CD4-positive, alpha-beta memory T cell (primary cell): ENCODE measurements around the gene SULT1B1. TPM values are rescaled to one million over a fixed set of nuclear protein-coding genes. Genes with fewer than 3 reads are reported as not detected.

Experiments used
- CTCF ChIA-PET: fragments of 350-600 bp; sonication (Branson Sonifier 250); formaldehyde crosslinking; loops from one replicate; lab custom pipeline; 2021; ENCODE audit warnings: inconsistent platforms; ENCODE audit not compliant: partially characterized antibody; lab: Charles Lee
- POLR2A ChIA-PET: fragments of 350-600 bp; sonication (Branson Sonifier 250); formaldehyde crosslinking; loops from one replicate; lab custom pipeline; 2021; ENCODE audit not compliant: partially characterized antibody; lab: Charles Lee
- DNase-seq, 5 donors: peaks; one replicate each; pipeline versions ENCODE4 v3.0.0 to v3.0.0-alpha.2; 2020 to 2022; ENCODE audit warnings: mixed read lengths in 1 of 5
- H3K27ac ChIP-seq: one replicate; pipeline ENCODE4 v1.7.0; 2013; ENCODE audit warnings: low read depth, low read length
- H3K27me3 ChIP-seq: 2 replicates; pipeline ENCODE4 v1.7.0; 2013; ENCODE audit warnings: mild to moderate bottlenecking, low read length, moderate library complexity; ENCODE audit not compliant: insufficient read depth
- H3K36me3 ChIP-seq: 2 replicates; pipeline ENCODE4 v1.7.0; 2013; ENCODE audit warnings: mild to moderate bottlenecking, low read length, moderate library complexity; ENCODE audit not compliant: insufficient read depth
- H3K4me1 ChIP-seq: 2 replicates; pipeline ENCODE4 v1.7.0; 2013; ENCODE audit warnings: mild to moderate bottlenecking, low read length, moderate library complexity; ENCODE audit not compliant: insufficient read depth
- H3K4me3 ChIP-seq, 2 donors: one replicate each; pipeline ENCODE4 v1.7.0; 2013; ENCODE audit warnings: low read length in 2 of 2, mild to moderate bottlenecking in 1 of 2
- H3K9me3 ChIP-seq, 2 donors: one replicate each; pipeline ENCODE4 v1.7.0; 2013; ENCODE audit warnings: low read length in 2 of 2, control low read depth in 1 of 2; ENCODE audit not compliant: control insufficient read depth in 1 of 2
- H3K27ac Mint-ChIP-seq, 7 donors: one replicate each; pipeline ENCODE4 v1.8.0; 2020 to 2021; ENCODE audit warnings: mixed read lengths in 7 of 7, mild to moderate bottlenecking in 6 of 7, inconsistent platforms in 3 of 7, moderate library complexity in 3 of 7
- H3K27me3 Mint-ChIP-seq, 2 donors: one replicate each; pipeline ENCODE4 v1.8.0; 2020 to 2021; ENCODE audit warnings: mixed read lengths in 2 of 2
- H3K36me3 Mint-ChIP-seq, 2 donors: one replicate each; pipeline ENCODE4 v1.8.0; 2020 to 2021; ENCODE audit warnings: mixed read lengths in 2 of 2, inconsistent platforms in 1 of 2, mild to moderate bottlenecking in 1 of 2
- H3K4me1 Mint-ChIP-seq, 4 donors: one replicate each; pipeline ENCODE4 v1.8.0; 2020 to 2021; ENCODE audit warnings: mixed read lengths in 4 of 4, mild to moderate bottlenecking in 1 of 4
- H3K4me3 Mint-ChIP-seq, 8 donors: one replicate each; pipeline ENCODE4 v1.8.0; 2020 to 2021; ENCODE audit warnings: mixed read lengths in 8 of 8, mild to moderate bottlenecking in 7 of 8, moderate library complexity in 6 of 8, inconsistent platforms in 3 of 8
- H3K9me3 Mint-ChIP-seq, 8 donors: one replicate each; pipeline ENCODE4 v1.8.0; 2020 to 2021; ENCODE audit warnings: mixed read lengths in 8 of 8, mild to moderate bottlenecking in 5 of 8, inconsistent platforms in 3 of 8, moderate library complexity in 1 of 8
- intact Hi-C: fragments of 100-400 bp; cut with micrococcal nuclease; formaldehyde crosslinking; loops from one replicate; pipeline ENCODE4 v1.15.1; 2023
- polyA plus RNA-seq, 2 donors: library from polyadenylated mRNA; unstranded; fragments of 300-500 nt; fragmentation: Illumina TruSeq; gene quantifications; one replicate each; pipeline ENCODE4 v1.2.3, GENCODE V29; 2021
- total RNA-seq, 2 experiments: library from RNA; stranded (reverse); gene quantifications; one replicate each; pipeline ENCODE4 v1.2.3, GENCODE V29; 2021

Gene SULT1B1
- total and polyA plus RNA-seq, 4 experiments from 2014 or later, result 4.2 to 7.6 (median 5.2) TPM

DNA sequence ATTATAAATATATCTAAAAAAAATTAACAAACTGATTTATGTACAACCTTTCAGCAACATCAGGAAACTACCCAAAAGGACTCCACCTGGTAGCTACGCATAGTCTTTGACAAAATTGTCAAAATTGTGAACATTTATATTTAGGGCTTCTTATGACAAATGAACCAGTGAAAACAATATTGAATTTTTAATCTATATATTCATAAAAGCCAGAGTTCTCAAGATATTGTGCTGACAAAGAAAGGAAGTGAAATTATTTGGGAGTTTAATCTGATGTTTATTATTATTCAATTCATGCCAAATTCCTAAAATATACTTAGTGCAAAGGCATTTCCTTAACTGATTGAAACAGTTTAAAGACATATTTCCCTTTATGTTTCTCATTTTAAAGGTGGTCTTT, 5.3 kb upstream of the SULT1B1 start:
- Histone ChIP-seq H3K4me1 (peaks cover 19% of the 10 kb centered on the region), H3K27ac (no peak overlapping the region), H3K4me3 (no peak overlapping the region), H3K9me3 (no peaks in the 10 kb centered on the region), H3K36me3 (no peaks in the 10 kb centered on the region), H3K27me3 (no peaks in the 10 kb centered on the region)
- ChIA-PET POLR2A (no interaction called here), CTCF (interaction anchor here (5.0 kb wide), 1 partner anchor 57 kb away, joined by 18 read pairs; no protein-coding TSS in a partner anchor)
- Mint-ChIP-seq H3K4me1 (peaks cover 11 to 27% (median 12%) of the 10 kb centered on the region in 4 donors), H3K27me3 (no peaks in the 10 kb centered on the region), H3K36me3 (no peaks in the 10 kb centered on the region), H3K27ac (no peak overlapping the region), H3K4me3 (no peak overlapping the region), H3K9me3 (peaks cover 0 to 2% (median 0%) of the 10 kb centered on the region in 8 donors)
- no peak for DNase-seq
- intact Hi-C loops, result no loop called here

DNA sequence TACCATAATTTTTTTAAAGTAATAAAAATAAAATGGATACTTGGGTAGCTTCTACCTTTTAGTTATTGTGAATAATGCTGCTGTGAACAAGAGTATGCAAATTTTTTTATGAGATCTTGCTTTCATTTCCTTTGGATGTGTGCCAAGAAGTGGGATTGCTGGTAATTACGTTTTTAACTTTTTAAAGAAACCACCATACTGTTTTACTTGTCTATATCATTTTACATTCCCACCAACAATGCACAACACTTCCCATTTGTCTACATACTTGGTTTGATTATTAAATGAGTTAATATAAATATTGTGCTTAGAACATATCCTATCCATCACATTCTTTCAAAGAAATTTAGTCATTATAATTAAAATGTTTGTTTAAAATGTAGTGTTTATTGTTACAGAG, 3.9 kb upstream of the SULT1B1 start:
- Histone ChIP-seq H3K4me1 (peaks cover 30% of the 10 kb centered on the region), H3K27ac (no peak overlapping the region), H3K4me3 (no peak overlapping the region), H3K36me3 (no peaks in the 10 kb centered on the region), H3K27me3 (no peaks in the 10 kb centered on the region), H3K9me3 (no peaks in the 10 kb centered on the region)
- no peaks in the 10 kb centered on the region for H3K36me3 Mint-ChIP-seq
- H3K27ac Mint-ChIP-seq, result no peak overlapping the region
- CTCF ChIA-PET, result interaction anchor here (1.5 to 1.8 kb wide), 2 partner anchors 12 to 59 kb away, joined by 4 to 6 read pairs; no protein-coding TSS in a partner anchor
- H3K9me3 Mint-ChIP-seq, result peaks cover 0 to 4% (median 0%) of the 10 kb centered on the region in 8 donors
- peaks cover 14 to 33% (median 20%) of the 10 kb centered on the region in 4 donors for H3K4me1 Mint-ChIP-seq
- H3K4me3 Mint-ChIP-seq, result peak overlapping the region in 2 of 8 donors; percentile 35 to 48
- DNase-seq, result peak in 4 of 5 donors; percentile 21 to 36 (median 26)
- no peaks in the 10 kb centered on the region for H3K27me3 Mint-ChIP-seq
- POLR2A ChIA-PET, result no interaction called here
- intact Hi-C loops, result no loop called here

GRCh38 chr4:69763233-69763632, 2.8 kb upstream of the SULT1B1 start:
- peak overlapping the region in 6 of 7 donors; percentile 17 to 79 (median 62) for H3K27ac Mint-ChIP-seq
- H3K9me3 ChIP-seq, result no peaks in the 10 kb centered on the region

GRCh38 chr4:69759189-69759604, 1.2 kb downstream of the SULT1B1 start:
- Mint-ChIP-seq H3K36me3 (no peaks in the 10 kb centered on the region), H3K4me1 (peaks cover 21 to 46% (median 32%) of the 10 kb centered on the region in 4 donors), H3K27me3 (no peaks in the 10 kb centered on the region), H3K4me3 (peak overlapping the region; percentile 68 to 91 (median 80)), H3K27ac (peak overlapping the region in 3 of 7 donors; percentile 19 to 49 (median 43)), H3K9me3 (peaks cover 0 to 4% (median 0%) of the 10 kb centered on the region in 8 donors)
- H3K4me3 ChIP-seq, result no peak overlapping the region
- CTCF ChIA-PET, result interaction anchor here (3.0 kb wide), 1 partner anchor 64 kb away, joined by 22 read pairs; no protein-coding TSS in a partner anchor
- no peaks in the 10 kb centered on the region for H3K27me3 ChIP-seq
- peaks cover 44% of the 10 kb centered on the region for H3K4me1 ChIP-seq
- no peak overlapping the region for H3K27ac ChIP-seq
- intact Hi-C loops, result no loop called here
- DNase-seq, result no peak
- no peaks in the 10 kb centered on the region for H3K9me3 ChIP-seq
- no peaks in the 10 kb centered on the region for H3K36me3 ChIP-seq
- POLR2A ChIA-PET, result no interaction called here

More at GRCh38 chr4:69763233-69763632, 2.8 kb upstream of the SULT1B1 start:
- Mint-ChIP-seq H3K4me3 (peak overlapping the region in 4 of 8 donors; percentile 7 to 65 (median 20)), H3K4me1 (peaks cover 18 to 36% (median 24%) of the 10 kb centered on the region in 4 donors), H3K27me3 (no peaks in the 10 kb centered on the region), H3K36me3 (no peaks in the 10 kb centered on the region), H3K9me3 (peaks cover 0 to 4% (median 0%) of the 10 kb centered on the region in 8 donors)
- no peak for DNase-seq
- intact Hi-C loops, result no loop called here
- ChIA-PET CTCF (interaction anchor here (1.5 to 1.8 kb wide), 2 partner anchors 11 to 60 kb away, joined by 4 to 6 read pairs; no protein-coding TSS in a partner anchor), POLR2A (no interaction called here)
- Histone ChIP-seq H3K4me1 (peaks cover 37% of the 10 kb centered on the region), H3K27ac (no peak overlapping the region), H3K4me3 (no peak overlapping the region), H3K36me3 (no peaks in the 10 kb centered on the region), H3K27me3 (no peaks in the 10 kb centered on the region)

GRCh38 chr4:69757464-69757863, 3.0 kb downstream of the SULT1B1 start:
- POLR2A ChIA-PET, result no interaction called here
- H3K4me3 Mint-ChIP-seq, result peak overlapping the region in 2 of 8 donors; percentile 27 to 40

DNA sequence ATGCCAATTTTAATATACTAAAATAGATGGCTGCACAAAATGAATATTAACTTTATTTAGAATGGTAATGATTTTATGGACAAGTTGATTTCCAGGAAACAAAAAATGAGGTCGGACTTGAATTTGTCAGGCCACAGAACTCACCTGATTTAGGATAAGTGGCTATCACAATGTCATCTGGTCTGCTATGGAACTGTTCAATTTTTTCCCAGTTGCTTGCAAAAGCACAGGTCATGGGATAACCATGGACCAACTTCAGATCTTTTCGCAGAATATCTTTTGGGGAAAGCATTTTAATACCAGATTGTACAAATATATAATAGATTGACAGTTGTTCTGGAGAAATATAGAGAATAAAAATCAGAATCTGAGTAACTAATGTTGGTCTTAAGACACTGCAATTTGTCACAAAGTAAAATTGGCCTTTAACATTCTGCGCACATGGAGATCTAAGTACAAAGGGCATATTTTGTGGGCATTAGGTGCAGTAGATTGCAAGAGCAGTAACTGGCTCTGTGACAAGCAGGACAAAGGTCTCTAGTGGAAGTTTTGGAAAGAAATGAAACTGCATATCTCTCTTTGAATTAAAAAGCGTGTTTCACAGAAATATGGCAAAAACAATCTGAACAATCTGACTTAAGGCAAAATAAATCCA, 5.4 kb downstream of the SULT1B1 start:
- H3K4me1 Mint-ChIP-seq, result peaks cover 12 to 24% (median 20%) of the 10 kb centered on the region in 4 donors
- intact Hi-C loops, result no loop called here
- POLR2A ChIA-PET, result no interaction called here

More at GRCh38 chr4:69757464-69757863, 3.0 kb downstream of the SULT1B1 start:
- Histone ChIP-seq H3K36me3 (no peaks in the 10 kb centered on the region), H3K27ac (no peak overlapping the region), H3K4me3 (no peak overlapping the region), H3K27me3 (no peaks in the 10 kb centered on the region), H3K4me1 (peaks cover 36% of the 10 kb centered on the region), H3K9me3 (no peaks in the 10 kb centered on the region)
- Mint-ChIP-seq H3K4me1 (peaks cover 17 to 36% (median 26%) of the 10 kb centered on the region in 4 donors), H3K9me3 (peaks cover 0 to 8% (median 0%) of the 10 kb centered on the region in 8 donors), H3K36me3 (peaks cover 0 to 11% of the 10 kb centered on the region in 2 donors), H3K27me3 (no peaks in the 10 kb centered on the region), H3K27ac (peak overlapping the region in 1 of 7 donors; percentile 14)
- intact Hi-C loops, result no loop called here
- no peak for DNase-seq
- CTCF ChIA-PET, result no interaction called here

DNA sequence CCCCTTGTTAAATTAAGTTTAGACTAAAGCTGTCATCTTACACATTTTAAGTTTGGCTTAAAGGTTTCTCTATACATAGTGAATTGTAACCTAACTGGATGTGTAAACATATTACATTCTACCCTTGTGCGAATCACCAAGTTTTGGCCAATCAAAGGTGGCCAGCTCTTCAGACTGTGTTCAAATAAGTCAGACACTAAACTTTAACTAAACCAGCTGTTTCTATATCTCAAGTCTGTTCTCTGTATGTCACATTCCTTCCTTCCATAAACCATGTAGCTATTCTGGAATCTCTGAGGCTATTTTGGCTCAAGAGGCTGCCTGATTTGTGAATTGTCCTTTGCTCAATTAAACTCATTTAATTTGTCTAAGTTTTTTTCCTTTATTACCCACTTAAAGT, 6.7 kb downstream of the SULT1B1 start:
- H3K4me1 Mint-ChIP-seq, result peaks cover 6 to 18% (median 13%) of the 10 kb centered on the region in 4 donors
- CTCF ChIA-PET, result no interaction called here
- H3K36me3 Mint-ChIP-seq, result peaks cover 0 to 15% of the 10 kb centered on the region in 2 donors

More for the DNA sequence above, 5.4 kb downstream of the SULT1B1 start:
- DNase-seq, result no peak
- H3K9me3 ChIP-seq, result no peaks in the 10 kb centered on the region
- no peak overlapping the region for H3K27ac ChIP-seq
- Mint-ChIP-seq H3K27ac (peak overlapping the region in 1 of 7 donors; percentile 50), H3K9me3 (peaks cover 0 to 7% (median 3%) of the 10 kb centered on the region in 8 donors), H3K36me3 (peaks cover 0 to 14% of the 10 kb centered on the region in 2 donors), H3K27me3 (no peaks in the 10 kb centered on the region), H3K4me3 (no peak overlapping the region)
- H3K36me3 ChIP-seq, result no peaks in the 10 kb centered on the region
- H3K4me1 ChIP-seq, result peaks cover 26% of the 10 kb centered on the region
- H3K27me3 ChIP-seq, result no peaks in the 10 kb centered on the region
- H3K4me3 ChIP-seq, result no peak overlapping the region
- CTCF ChIA-PET, result interaction anchor here (1.2 kb wide), 1 partner anchor 69 kb away, joined by 3 read pairs; no protein-coding TSS in a partner anchor

More for the DNA sequence above, 6.7 kb downstream of the SULT1B1 start:
- intact Hi-C loops, result no loop called here
- Histone ChIP-seq H3K4me3 (no peak overlapping the region), H3K27ac (no peak overlapping the region), H3K27me3 (no peaks in the 10 kb centered on the region), H3K9me3 (no peaks in the 10 kb centered on the region), H3K4me1 (peaks cover 15% of the 10 kb centered on the region), H3K36me3 (no peaks in the 10 kb centered on the region)
- POLR2A ChIA-PET, result no interaction called here
- DNase-seq, result no peak
- no peak overlapping the region for H3K4me3 Mint-ChIP-seq
- H3K27ac Mint-ChIP-seq, result no peak overlapping the region
- H3K9me3 Mint-ChIP-seq, result peaks cover 0 to 7% (median 3%) of the 10 kb centered on the region in 8 donors
- no peaks in the 10 kb centered on the region for H3K27me3 Mint-ChIP-seq
